Gastroesophageal sphincter (tissue), 3 donors: ENCODE data around the gene ARMH2.

Experiments
- EP300 ChIP-seq: sonication (generic); formaldehyde crosslinking; IDR thresholded peaks from one replicate; pipeline ENCODE4 v1.6.1; 2017; ENCODE audit warnings: antibody characterized with exemption, mild to moderate bottlenecking
- POLR2A ChIP-seq, 2 donors: fragments of 450-650 bp; IDR thresholded peaks; one replicate each; pipeline ENCODE4 v1.6.1; 2017; ENCODE audit warnings: antibody characterized with exemption in 2 of 2, mild to moderate bottlenecking in 2 of 2, moderate library complexity in 1 of 2
- POLR2AphosphoS5 ChIP-seq: sonication (generic); formaldehyde crosslinking; IDR thresholded peaks from one replicate; pipeline ENCODE4 v1.6.1; 2017; ENCODE audit warnings: antibody characterized with exemption
- TF ChIP-seq, protein P1 (sequence below), 4 experiments: fragments of 200-600 bp in 2 of 4; fragments of 450-650 bp in 2 of 4; sonication (generic) in 1 of 4; IDR thresholded peaks; one replicate each; pipeline ENCODE4 v1.5.1; 2017 to 2019; ENCODE audit warnings: antibody characterized with exemption in 4 of 4, mild to moderate bottlenecking in 2 of 4, moderate library complexity in 2 of 4

DNA sequence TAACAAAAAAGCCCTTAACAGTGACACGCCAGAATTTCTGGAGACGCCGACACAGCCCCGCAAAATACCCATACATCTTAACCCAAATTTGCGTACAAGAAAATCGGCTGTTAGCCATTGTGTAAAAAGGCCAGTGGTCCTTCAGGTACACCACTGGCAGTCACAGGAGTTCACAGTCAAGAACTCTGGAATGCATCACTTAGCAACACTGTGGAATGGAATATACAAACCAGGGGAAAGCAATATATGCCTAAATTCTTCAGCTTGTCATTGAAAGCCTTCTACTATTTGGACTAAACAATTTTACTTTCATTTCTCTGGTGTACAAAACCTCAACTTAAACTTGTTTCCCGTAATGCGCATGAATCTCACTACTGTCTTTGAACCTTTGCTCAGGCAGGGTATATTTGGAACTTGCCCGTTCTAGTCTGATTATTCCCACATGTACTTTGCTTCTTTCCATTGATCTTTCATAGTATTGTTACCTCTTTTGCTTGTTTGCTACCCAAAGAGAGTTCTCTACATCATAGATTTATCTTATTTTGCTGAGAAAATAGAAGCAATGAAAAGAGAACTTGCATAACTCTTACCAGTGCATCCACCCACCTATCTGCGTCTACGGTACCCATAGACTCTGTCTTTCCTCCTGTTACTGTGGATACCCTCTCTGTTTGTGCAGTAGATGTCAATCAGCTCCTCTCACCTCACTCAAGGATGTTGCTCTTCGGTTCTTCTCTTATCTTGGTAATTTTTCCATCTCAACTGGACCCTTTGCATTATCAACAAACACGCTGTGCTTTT lies at the start of gene ARMH2:
- no peak for TF ChIP-seq POLR2A (IDR thresholded peaks at IDR 0.05)
- no peak for TF ChIP-seq POLR2AphosphoS5
- TF ChIP-seq, protein P1, sequence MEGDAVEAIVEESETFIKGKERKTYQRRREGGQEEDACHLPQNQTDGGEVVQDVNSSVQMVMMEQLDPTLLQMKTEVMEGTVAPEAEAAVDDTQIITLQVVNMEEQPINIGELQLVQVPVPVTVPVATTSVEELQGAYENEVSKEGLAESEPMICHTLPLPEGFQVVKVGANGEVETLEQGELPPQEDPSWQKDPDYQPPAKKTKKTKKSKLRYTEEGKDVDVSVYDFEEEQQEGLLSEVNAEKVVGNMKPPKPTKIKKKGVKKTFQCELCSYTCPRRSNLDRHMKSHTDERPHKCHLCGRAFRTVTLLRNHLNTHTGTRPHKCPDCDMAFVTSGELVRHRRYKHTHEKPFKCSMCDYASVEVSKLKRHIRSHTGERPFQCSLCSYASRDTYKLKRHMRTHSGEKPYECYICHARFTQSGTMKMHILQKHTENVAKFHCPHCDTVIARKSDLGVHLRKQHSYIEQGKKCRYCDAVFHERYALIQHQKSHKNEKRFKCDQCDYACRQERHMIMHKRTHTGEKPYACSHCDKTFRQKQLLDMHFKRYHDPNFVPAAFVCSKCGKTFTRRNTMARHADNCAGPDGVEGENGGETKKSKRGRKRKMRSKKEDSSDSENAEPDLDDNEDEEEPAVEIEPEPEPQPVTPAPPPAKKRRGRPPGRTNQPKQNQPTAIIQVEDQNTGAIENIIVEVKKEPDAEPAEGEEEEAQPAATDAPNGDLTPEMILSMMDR (IDR thresholded peaks at IDR 0.05) = no peak
- TF ChIP-seq EP300 = no peak
